Activated T-helper 2 cell treated with anti-CD3 and anti-CD28 coated beads, Interferon-gamma antibody, Interleukin-2, Interleukin-4, amounts not matched to agents 10 μg/mL and 5 μg/mL and 100 μg/mL, durations not matched to agents 14 hours and 24 hours and 36 hours (primary cell): ENCODE results near the gene JAK1. TPM values are rescaled to one million over a fixed set of nuclear protein-coding genes. Genes with fewer than 3 reads are reported as not detected.
"Not testable (repeated sequence)": the region's sequence is repeated elsewhere in the genome, so short reads cannot be mapped to it uniquely, and the experiment has no call there.

Experiments used
- DNase-seq: peaks from one replicate; pipeline ENCODE4 v3.0.0; 2021; ENCODE audit warnings: low spot score
- H3K27ac Mint-ChIP-seq: one replicate; pipeline ENCODE4 v1.8.0; 2021; ENCODE audit warnings: mixed read lengths
- H3K27me3 Mint-ChIP-seq: one replicate; pipeline ENCODE4 v1.8.0; 2021; ENCODE audit warnings: low read depth, mixed read lengths
- H3K36me3 Mint-ChIP-seq: one replicate; pipeline ENCODE4 v1.8.0; 2021; ENCODE audit warnings: low read depth, mixed read lengths
- H3K4me1 Mint-ChIP-seq: one replicate; pipeline ENCODE4 v1.8.0; 2021; ENCODE audit warnings: low read depth, mixed read lengths
- H3K4me3 Mint-ChIP-seq: one replicate; pipeline ENCODE4 v1.8.0; 2021; ENCODE audit warnings: low read depth, mild to moderate bottlenecking, moderate library complexity, mixed read lengths
- H3K9me3 Mint-ChIP-seq: one replicate; pipeline ENCODE4 v1.8.0; 2021; ENCODE audit warnings: mixed read lengths
- intact Hi-C: fragments of 100-400 bp; cut with micrococcal nuclease; formaldehyde crosslinking; loops from one replicate; pipeline ENCODE4 v1.15.1; 2023
- total RNA-seq: library from RNA; stranded (reverse); gene quantifications from 2 replicates; pipeline ENCODE4 v1.2.3, GENCODE V29; 2022

JAK1 gene
- total RNA-seq = 99.9 and 105 TPM in 2 replicates

DNA sequence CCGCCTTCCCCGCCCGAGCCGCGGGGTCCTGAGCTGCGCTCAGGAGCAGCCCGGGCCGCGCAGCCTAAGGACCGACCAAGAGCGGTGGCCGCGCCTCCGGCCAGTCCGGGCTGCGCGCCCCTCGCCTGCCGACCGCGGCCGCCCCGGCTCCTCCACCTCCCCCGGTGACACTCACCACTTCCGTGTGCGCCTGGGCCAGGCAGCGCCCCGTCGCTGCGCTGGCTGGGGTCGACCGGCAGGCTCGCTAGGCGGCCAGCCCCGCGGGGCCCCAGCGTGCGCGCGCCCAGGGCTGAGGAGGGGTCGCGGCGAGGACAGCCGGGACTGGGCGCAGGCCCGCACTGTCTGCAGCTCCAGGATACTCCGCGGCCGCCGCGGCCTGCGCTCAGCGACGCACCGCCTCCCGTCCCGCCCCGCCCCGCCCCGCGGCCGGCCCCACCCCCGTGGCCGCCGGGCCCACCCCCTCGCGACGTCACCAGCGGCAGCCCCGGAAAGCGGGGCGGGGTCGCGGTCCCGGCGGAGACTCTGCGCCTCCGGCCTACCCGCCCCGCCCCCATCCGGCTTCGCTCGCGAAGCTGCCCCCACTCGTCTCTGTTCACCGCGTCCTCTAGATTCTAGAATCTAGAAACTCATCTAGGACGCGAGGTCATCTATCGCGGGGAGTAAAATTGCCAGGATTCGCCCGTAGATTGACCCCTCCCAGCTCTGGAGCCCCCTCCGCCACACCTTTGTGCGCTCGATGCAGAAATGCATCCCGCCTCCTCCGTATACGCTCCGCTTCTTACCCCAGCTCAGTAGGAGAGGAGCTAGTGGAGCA lies at the start of gene JAK1:
Gene JAK1, minus strand, starts transcription at position 392 of the 814 bp plus-strand sequence. CDS start 80,285 bp downstream, outside the sequence.
- peak within 1 kb of the TSS; percentile 80 for H3K27ac Mint-ChIP-seq

GRCh38 chr1:65014321-65014720 lies 48.0 kb upstream of the JAK1 start:
- intact Hi-C loops = no loop called here
- H3K4me3 Mint-ChIP-seq = no peak overlapping the region
- H3K9me3 Mint-ChIP-seq = peaks cover 8% of the 10 kb centered on the region
- DNase-seq = no peak
- H3K36me3 Mint-ChIP-seq = peaks cover 5% of the 10 kb centered on the region
- H3K4me1 Mint-ChIP-seq = peaks cover 19% of the 10 kb centered on the region
- no peak overlapping the region for H3K27ac Mint-ChIP-seq
- H3K27me3 Mint-ChIP-seq = no peaks in the 10 kb centered on the region

More for the DNA sequence above, at the start of gene JAK1:
- Mint-ChIP-seq H3K36me3 (peaks cover 21% of the 10 kb centered on the region), H3K9me3 (no peaks in the 10 kb centered on the region), H3K4me3 (peak within 1 kb of the TSS; percentile 89), H3K4me1 (peaks cover 50% of the 10 kb centered on the region), H3K27me3 (no peaks in the 10 kb centered on the region)
- intact Hi-C loops = loop anchor here (1.0 to 10.0 kb wide), 6 partner anchors 36 to 456 kb away; partner anchors contain the start of genes AK4, LEPR and LEPROT
- peak; percentile 81 for DNase-seq

GRCh38 chr1:65011983-65012382 lies 45.6 kb upstream of the JAK1 start:
- H3K4me1 Mint-ChIP-seq = peaks cover 30% of the 10 kb centered on the region
- H3K27ac Mint-ChIP-seq = no peak overlapping the region
- H3K36me3 Mint-ChIP-seq = peaks cover 5% of the 10 kb centered on the region
- no peak overlapping the region for H3K4me3 Mint-ChIP-seq
- no peaks in the 10 kb centered on the region for H3K27me3 Mint-ChIP-seq
- no peak for DNase-seq
- peaks cover 8% of the 10 kb centered on the region for H3K9me3 Mint-ChIP-seq
- intact Hi-C loops = no loop called here

- Mint-ChIP-seq H3K27me3 (peaks cover 10% of the 10 kb centered on the region), H3K27ac (no peak overlapping the region), H3K4me1 (peaks cover 32% of the 10 kb centered on the region), H3K36me3 (peaks cover 5% of the 10 kb centered on the region), H3K4me3 (no peak overlapping the region), H3K9me3 (peaks cover 8% of the 10 kb centered on the region)
- intact Hi-C loops = no loop called here
- DNase-seq = no peak
Observed at GRCh38 chr1:65009724-65010420, 43.5 kb upstream of the JAK1 start.

GRCh38 chr1:65009176-65009575 lies 42.8 kb upstream of the JAK1 start:
- H3K4me3 Mint-ChIP-seq = no peak overlapping the region
- peaks cover 17% of the 10 kb centered on the region for H3K27me3 Mint-ChIP-seq
- DNase-seq = no peak
- intact Hi-C loops = no loop called here
- peaks cover 32% of the 10 kb centered on the region for H3K4me1 Mint-ChIP-seq
- peak overlapping the region; percentile 30 for H3K27ac Mint-ChIP-seq
- peaks cover 5% of the 10 kb centered on the region for H3K36me3 Mint-ChIP-seq
- peaks cover 8% of the 10 kb centered on the region for H3K9me3 Mint-ChIP-seq

- peaks cover 42% of the 10 kb centered on the region for H3K4me1 Mint-ChIP-seq
- peaks cover 8% of the 10 kb centered on the region for H3K9me3 Mint-ChIP-seq
- no peak overlapping the region for H3K4me3 Mint-ChIP-seq
- H3K36me3 Mint-ChIP-seq = peaks cover 3% of the 10 kb centered on the region
- DNase-seq = no peak
- H3K27ac Mint-ChIP-seq = no peak overlapping the region
- intact Hi-C loops = no loop called here
- peaks cover 25% of the 10 kb centered on the region for H3K27me3 Mint-ChIP-seq
Observed at GRCh38 chr1:65006806-65007205, 40.5 kb upstream of the JAK1 start.

DNA sequence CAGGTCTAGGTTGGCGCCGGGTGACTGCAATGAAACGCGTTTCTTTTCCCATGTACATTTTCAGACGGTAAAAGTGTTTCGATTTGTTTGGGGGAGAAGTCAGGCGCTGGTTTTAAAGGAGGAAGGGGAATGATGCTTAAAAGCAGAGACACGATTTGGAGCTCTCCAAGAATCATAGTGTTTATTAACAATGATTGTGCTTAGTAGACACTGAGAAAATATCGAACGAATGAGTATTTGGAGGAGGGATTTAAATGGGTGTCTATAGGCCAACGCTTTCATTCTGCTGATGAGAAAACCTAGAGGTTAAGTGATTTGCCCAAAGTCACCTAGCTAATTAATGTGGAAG lies 36.9 kb upstream of the JAK1 start:
- Mint-ChIP-seq H3K36me3 (no peaks in the 10 kb centered on the region), H3K9me3 (peaks cover 9% of the 10 kb centered on the region), H3K4me1 (peaks cover 34% of the 10 kb centered on the region), H3K27ac (no peak overlapping the region), H3K4me3 (peak overlapping the region; percentile 67), H3K27me3 (peaks cover 29% of the 10 kb centered on the region)
- intact Hi-C loops = loop anchor here (2.0 to 5.0 kb wide), 3 partner anchors 36 to 80 kb away; partner anchors contain the start of gene JAK1
- DNase-seq = no peak

DNA sequence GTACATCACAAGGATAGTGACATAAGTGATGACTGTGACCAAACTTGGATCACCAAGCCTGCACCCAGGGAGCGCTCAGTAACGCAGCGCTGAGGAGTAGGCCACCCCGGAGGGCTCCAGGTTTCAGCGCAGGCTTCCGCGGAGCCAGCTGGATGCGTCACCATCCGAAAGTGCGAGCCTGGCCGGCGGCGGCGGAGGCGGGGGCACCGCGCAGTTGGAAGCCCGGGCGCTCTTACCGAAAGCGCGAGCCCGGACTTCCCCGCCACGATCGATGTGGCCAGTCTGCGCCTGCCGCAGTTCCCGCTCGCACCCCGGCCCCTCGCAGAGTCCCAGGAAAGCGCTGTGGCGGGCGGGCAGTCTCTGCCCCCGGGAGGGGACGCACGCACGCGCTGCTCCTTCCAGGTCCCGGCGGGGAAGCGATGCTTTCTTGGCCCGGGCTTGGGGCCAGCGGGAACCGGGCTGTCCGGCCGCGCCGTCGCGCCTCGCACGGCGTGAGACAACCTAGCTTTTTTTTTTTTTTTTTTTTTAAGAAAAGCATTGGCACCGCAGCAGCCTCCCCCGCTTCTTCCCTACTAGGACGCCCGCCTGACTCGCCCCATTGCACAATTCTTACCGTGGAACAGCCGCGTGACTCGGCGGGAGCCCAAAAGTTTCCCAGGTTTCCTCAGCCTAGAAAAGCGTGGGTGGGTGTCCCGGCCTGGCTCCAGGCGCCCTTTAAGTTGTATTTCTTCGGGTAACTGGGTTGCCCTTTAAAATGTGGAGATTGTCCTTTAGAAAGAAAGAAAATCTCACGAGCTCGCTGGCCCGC lies 36.4 kb upstream of the JAK1 start:
- intact Hi-C loops = loop anchor here (2.0 to 5.0 kb wide), 3 partner anchors 36 to 80 kb away; partner anchors contain the start of gene JAK1
- peak; percentile 50 for DNase-seq
- Mint-ChIP-seq H3K9me3 (peaks cover 13% of the 10 kb centered on the region), H3K4me3 (peak overlapping the region; percentile 67), H3K27ac (no peak overlapping the region), H3K27me3 (peaks cover 32% of the 10 kb centered on the region), H3K36me3 (no peaks in the 10 kb centered on the region), H3K4me1 (peaks cover 34% of the 10 kb centered on the region)

- Mint-ChIP-seq H3K4me1 (peaks cover 32% of the 10 kb centered on the region), H3K27me3 (peaks cover 32% of the 10 kb centered on the region), H3K27ac (no peak overlapping the region), H3K9me3 (peaks cover 13% of the 10 kb centered on the region), H3K36me3 (no peaks in the 10 kb centered on the region), H3K4me3 (peak overlapping the region; percentile 65)
- DNase-seq = no peak
- intact Hi-C loops = loop anchor here (2.0 to 5.0 kb wide), 3 partner anchors 35 to 79 kb away; partner anchors contain the start of gene JAK1
Observed at GRCh38 chr1:65002156-65002507, 35.8 kb upstream of the JAK1 start.

DNA sequence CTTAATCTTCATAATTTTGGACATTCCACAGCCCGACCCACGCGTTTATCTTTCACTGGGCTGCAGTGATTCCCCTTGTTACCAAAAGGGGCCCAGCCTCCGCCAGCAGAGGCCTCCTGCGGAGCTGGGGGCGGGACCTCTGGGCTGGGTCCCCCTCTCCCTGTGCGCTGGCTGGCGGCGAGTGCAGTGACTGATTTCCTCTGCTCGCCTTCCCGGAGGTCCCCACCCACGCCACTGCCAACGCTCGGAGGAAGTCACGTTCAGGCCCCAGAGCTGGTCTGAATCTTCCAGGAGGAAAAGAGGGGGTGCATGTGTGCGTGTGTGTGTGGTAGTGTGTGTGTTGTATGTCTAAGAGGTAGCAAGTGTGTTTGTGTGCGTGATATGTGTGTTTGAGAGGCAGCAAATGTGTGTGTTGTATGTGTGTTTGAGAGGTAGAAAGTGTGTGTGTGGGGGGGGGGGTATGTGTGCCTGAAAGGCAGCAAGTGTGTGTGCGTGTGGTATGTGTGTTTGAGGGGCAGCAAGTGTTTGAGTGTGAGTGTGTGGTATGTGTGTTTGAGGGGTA lies 35.0 kb upstream of the JAK1 start:
- intact Hi-C loops = loop anchor here (5.0 kb wide), 1 partner anchor 66 kb away; no protein-coding TSS in a partner anchor
- Mint-ChIP-seq H3K36me3 (no peaks in the 10 kb centered on the region), H3K4me1 (peaks cover 30% of the 10 kb centered on the region), H3K4me3 (peak overlapping the region; percentile 41), H3K27ac (peak overlapping the region; percentile 38), H3K9me3 (peaks cover 13% of the 10 kb centered on the region), H3K27me3 (peaks cover 31% of the 10 kb centered on the region)
- peak; percentile 26 for DNase-seq

DNA sequence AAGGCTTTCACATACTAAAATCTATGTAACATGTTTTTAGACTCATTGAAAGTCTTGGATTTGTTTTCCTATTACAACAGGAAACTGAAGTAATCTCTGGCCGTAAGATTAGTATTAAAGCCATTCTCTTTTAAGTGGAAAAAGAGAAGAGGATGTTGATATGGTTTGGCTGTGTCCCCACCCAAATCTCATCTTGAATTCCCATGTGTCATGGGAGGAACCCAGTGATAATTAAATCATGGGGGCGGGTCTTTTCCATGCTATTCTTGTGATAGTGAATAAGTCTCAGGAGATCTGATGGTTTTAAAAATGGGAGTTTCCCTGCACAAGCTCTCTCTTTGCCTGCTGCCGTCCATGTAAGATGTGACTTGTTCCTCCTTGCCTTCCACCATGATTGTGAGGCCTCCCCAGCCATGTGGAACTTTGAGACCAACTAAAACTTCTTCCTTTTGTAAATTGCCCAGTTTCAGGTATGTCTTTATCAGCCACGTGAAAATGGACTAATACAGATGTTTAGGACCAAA lies 32.1 kb upstream of the JAK1 start:
- Mint-ChIP-seq H3K4me1 (peaks cover 28% of the 10 kb centered on the region), H3K27me3 (peaks cover 11% of the 10 kb centered on the region), H3K9me3 (peaks cover 13% of the 10 kb centered on the region)
- intact Hi-C loops, H3K36me3 Mint-ChIP-seq, H3K4me3 Mint-ChIP-seq, H3K27ac Mint-ChIP-seq, DNase-seq: not testable (repeated sequence)
